ENCODE measurements around the gene SEMA3C.

DNA sequence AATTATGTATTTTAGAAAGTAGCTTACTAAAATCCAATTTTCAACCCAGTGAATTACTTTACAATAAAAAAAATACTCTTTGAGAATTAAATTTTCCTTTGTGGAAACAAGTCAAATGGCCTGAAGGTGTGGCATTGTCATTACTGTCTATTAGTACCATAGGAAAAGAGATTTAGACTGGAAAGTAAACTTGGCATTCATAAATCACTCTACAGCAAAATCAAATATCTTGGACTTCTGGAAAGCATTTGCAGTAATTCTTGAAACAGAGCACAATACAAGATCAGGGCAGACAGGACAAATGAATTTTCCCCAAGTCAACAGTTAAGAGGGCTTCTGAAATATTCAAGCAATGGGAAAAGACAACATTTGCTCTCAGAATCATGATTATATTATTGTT lies 28.0 kb upstream of the SEMA3C start:
- TF ChIP-seq POLR2A (IDR thresholded peaks at IDR 0.05): no peak
- TF ChIP-seq, protein P1, sequence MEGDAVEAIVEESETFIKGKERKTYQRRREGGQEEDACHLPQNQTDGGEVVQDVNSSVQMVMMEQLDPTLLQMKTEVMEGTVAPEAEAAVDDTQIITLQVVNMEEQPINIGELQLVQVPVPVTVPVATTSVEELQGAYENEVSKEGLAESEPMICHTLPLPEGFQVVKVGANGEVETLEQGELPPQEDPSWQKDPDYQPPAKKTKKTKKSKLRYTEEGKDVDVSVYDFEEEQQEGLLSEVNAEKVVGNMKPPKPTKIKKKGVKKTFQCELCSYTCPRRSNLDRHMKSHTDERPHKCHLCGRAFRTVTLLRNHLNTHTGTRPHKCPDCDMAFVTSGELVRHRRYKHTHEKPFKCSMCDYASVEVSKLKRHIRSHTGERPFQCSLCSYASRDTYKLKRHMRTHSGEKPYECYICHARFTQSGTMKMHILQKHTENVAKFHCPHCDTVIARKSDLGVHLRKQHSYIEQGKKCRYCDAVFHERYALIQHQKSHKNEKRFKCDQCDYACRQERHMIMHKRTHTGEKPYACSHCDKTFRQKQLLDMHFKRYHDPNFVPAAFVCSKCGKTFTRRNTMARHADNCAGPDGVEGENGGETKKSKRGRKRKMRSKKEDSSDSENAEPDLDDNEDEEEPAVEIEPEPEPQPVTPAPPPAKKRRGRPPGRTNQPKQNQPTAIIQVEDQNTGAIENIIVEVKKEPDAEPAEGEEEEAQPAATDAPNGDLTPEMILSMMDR (IDR thresholded peaks at IDR 0.05): no peak
